Astrocyte of the cerebellum (primary cell): Measurements from ENCODE around the gene PCSK5.

Experiments
- DNase-seq: peaks from one replicate; pipeline ENCODE4 v3.0.0-alpha.2; 2011; ENCODE audit warnings: low read depth
- H3K4me3 ChIP-seq: 2 replicates; pipeline ENCODE4 v1.5.1; 2011; ENCODE audit warnings: mild to moderate bottlenecking, low read depth, low read length, moderate library complexity
- CTCF ChIP-seq: IDR thresholded peaks from 2 replicates; pipeline ENCODE4 v1.5.1; 2012; ENCODE audit warnings: low read length, low read depth, moderate library complexity, mild to moderate bottlenecking; ENCODE audit errors: missing control alignments
- in situ Hi-C: cut with HindIII; loops from 2 replicates; pipeline ENCODE4 v1.10.0; 2017; ENCODE audit warnings: low sequenced_read_pairs

The PCSK5 gene

GRCh38 chr9:76403352-76403751 is 512.9 kb downstream of the PCSK5 start:
- peak; percentile 78 for DNase-seq
- no peak overlapping the region for H3K4me3 ChIP-seq
- in situ Hi-C loops = no loop called here
- peak; percentile 45 for TF ChIP-seq CTCF

DNA sequence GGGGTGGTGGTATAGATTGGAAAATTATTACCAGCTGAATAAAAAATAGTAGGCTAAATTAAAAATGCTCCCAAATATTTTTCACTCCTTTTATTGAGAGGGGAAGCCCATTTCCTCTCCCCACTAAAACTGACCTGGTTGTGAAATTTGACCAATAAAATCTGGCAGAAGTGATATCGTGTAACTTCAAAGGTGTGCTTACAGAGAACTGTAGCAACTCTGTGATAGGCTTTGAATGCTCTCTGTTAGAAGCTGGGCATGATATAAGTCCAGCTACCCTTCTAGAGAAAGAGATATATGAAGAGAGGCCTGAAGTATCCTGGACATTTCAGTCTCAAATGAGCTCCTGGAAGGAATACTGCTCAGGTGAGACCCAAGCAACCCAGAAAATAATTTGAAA is 513.9 kb downstream of the PCSK5 start:
- in situ Hi-C loops = no loop called here
- DNase-seq = no peak
- H3K4me3 ChIP-seq = no peak overlapping the region
- TF ChIP-seq CTCF = no peak

- no peak overlapping the region for H3K4me3 ChIP-seq
- in situ Hi-C loops = no loop called here
- no peak for TF ChIP-seq CTCF
- no peak for DNase-seq
These were observed 514.9 kb downstream of the PCSK5 start for GRCh38 chr9:76405340-76405739.

DNA sequence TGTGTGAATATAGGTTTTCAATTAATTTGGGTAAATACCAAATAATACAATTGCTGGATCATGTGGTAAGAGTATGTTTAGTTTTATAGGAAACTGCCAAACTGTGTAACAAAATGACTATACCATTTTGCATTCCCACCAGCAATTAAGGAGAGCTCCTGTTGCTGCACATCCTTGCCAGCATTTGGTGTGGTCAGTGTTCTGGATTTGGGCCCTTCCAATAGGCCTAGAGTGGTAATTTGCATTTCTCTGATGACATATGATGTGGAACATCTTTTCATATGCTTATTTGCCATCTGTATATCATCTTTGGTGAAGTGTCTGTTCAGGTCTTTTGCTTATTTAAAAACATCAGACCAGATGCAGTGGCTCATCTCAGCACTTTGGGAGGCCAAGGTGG is 515.4 kb downstream of the PCSK5 start:
- TF ChIP-seq CTCF = no peak
- in situ Hi-C loops = no loop called here
- DNase-seq = peak; percentile 5
- no peak overlapping the region for H3K4me3 ChIP-seq
